Mucosa of gallbladder (tissue), 1 donor: ENCODE results near the gene PODN. TPM values are rescaled to one million over a fixed set of nuclear protein-coding genes. Genes with fewer than 3 reads are reported as not detected.

Experiments used
- DNase-seq: peaks from one replicate; pipeline ENCODE4 v3.0.0-alpha.2; 2020; ENCODE audit warnings: low spot score
- total RNA-seq: library from RNA; stranded (reverse); gene quantifications from one replicate; pipeline ENCODE4 v1.2.1, GENCODE V29; 2021
- donor health status: DM: no; HTN: no; CAD: no.

PODN gene
- total RNA-seq, 1 donor from 2014 or later, result 250 TPM

GRCh38 chr1:53131590-53131938 lies 69.6 kb downstream of the PODN start:
- DNase-seq, result no peak

- no peak for DNase-seq
These were observed 70.2 kb downstream of the PODN start for GRCh38 chr1:53132176-53132575.

- DNase-seq, result no peak
These were observed 71.4 kb downstream of the PODN start for GRCh38 chr1:53133261-53134041.

- no peak for DNase-seq
These were observed 72.1 kb downstream of the PODN start for GRCh38 chr1:53134042-53134485.

Other genes with a start within 250 kb of the PODN start
- 0.09 TPM for gene ZYG11A, start 219.5 kb upstream of the PODN start, total RNA-seq
- gene ECHDC2, start 140.5 kb upstream of the PODN start, total RNA-seq, result 227 TPM
- 208 TPM for gene SCP2, start 134.9 kb upstream of the PODN start, total RNA-seq
- gene SLC1A7, start 80.4 kb downstream of the PODN start, total RNA-seq, result 21.1 TPM
- gene CPT2, start 134.6 kb downstream of the PODN start, total RNA-seq, result 35.0 TPM
- 56.7 TPM for gene CZIB, start 158.4 kb downstream of the PODN start, total RNA-seq
- gene MAGOH, start 176.3 kb downstream of the PODN start, total RNA-seq, result 27.9 TPM